HG02798 (cell line): Measurements from ENCODE around the gene NEMP1.
A peak's percentile ranks its signal among the peaks of the same experiment; 100 is the strongest.
"Not testable (repeated sequence)": the region's sequence is repeated elsewhere in the genome, so short reads cannot be mapped to it uniquely, and the experiment has no call there.

Experiments used
- ATAC-seq: cut with Tn5 transposase; IDR thresholded peaks from one replicate; pipeline ENCODE4 v1.9.1; 2021; ENCODE audit warnings: mild to moderate bottlenecking; ENCODE audit not compliant: unreplicated experiment, poor library complexity

Gene NEMP1

GRCh38 chr12:57037264-57037663 lies 41.3 kb downstream of the NEMP1 start:
- no peak for ATAC-seq

DNA sequence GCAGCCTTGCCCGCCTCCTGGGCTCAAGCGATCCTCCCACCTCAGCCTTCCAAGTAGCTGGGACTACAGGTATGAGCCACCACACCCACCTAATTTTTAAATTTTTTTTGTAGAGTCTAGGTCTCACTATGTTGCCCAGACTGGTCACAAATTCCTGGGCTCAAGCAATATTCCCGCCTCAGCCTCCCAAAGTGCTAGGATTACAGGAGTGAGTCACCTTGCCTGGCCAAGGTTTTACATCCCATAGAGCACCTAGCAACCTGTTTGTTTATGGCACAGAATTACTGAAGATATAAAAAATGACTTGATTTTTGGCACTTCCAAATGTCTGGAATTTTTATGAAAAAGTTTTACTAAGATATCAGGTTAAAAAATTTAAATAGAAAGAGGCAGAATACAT lies 45.2 kb downstream of the NEMP1 start:
- ATAC-seq: no peak

GRCh38 chr12:57031789-57032188 lies 46.8 kb downstream of the NEMP1 start:
- peak; percentile 14 for ATAC-seq

DNA sequence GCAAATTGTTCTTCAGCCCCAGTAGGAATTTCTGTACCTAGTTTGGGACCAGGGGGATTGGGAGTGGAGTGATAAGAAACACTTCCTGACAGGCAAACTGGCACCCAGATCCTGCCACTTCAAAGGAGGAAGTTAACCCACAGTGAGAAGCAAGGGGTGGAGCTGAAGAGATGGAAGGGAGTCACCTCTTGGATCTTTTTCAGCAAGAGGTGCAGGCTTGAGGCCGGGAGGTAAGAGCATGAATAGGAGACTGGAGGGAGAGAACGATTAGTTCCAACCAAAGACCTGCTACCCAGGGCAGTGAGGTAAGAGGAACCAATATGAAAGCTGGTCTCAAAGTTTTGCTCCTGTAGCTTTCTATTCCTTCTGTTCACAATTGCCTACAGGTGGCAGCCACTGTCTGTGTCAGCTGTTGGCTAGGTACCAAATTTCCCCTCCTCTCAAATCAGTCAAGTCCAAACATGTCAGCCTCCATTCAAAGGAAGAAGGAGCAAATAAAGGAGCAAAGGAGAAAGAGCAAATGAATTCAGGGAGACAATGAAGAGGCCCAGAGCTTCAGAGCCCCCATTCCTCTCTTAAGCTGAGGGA lies 47.4 kb downstream of the NEMP1 start:
- peak; percentile 58 for ATAC-seq

- ATAC-seq: no peak
These were observed 49.1 kb downstream of the NEMP1 start for GRCh38 chr12:57029457-57029856.

- no peak for ATAC-seq
These were observed 50.8 kb downstream of the NEMP1 start for GRCh38 chr12:57027805-57028153.

- no peak for ATAC-seq
These were observed 51.4 kb downstream of the NEMP1 start for GRCh38 chr12:57027011-57027804.

DNA sequence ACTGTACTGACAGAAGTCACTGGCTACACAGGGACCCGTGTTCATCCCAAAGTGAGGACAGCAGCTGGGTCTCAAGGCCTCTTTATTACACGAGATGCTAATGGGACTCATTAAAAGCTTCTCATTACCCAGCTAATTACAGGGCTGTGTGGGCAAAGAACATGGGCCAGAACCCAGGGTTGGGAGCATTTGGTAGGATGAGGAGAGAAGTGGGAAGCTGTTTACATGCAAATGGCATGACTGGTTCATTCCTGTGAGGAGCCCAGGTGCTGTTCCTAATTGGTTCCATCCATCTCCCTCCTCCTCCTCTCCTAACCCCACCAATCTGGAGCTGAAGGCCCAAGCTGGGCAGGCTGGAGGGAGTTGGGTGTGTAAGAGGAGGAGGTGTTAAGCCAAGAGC lies 53.4 kb downstream of the NEMP1 start:
- no peak for ATAC-seq

DNA sequence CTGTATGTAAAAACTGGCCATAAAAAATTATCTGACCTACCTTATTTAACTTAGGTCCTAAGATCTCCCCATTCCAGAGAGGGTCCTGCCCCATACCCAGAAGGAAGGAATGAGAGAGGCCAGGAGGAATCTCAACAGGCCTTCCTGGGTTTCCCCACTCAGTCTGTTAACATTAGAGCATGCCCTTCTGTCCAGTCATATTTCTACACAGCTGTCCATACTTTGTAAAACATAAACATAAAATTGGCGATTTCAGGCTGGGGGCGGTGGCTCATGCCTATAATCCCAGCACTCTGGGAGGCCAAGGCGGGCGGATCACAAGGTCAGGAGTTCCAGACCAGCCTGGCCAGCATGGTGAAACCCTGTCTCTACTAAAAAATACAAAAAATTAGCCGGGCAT lies 56.3 kb downstream of the NEMP1 start:
- ATAC-seq: not testable (repeated sequence)

DNA sequence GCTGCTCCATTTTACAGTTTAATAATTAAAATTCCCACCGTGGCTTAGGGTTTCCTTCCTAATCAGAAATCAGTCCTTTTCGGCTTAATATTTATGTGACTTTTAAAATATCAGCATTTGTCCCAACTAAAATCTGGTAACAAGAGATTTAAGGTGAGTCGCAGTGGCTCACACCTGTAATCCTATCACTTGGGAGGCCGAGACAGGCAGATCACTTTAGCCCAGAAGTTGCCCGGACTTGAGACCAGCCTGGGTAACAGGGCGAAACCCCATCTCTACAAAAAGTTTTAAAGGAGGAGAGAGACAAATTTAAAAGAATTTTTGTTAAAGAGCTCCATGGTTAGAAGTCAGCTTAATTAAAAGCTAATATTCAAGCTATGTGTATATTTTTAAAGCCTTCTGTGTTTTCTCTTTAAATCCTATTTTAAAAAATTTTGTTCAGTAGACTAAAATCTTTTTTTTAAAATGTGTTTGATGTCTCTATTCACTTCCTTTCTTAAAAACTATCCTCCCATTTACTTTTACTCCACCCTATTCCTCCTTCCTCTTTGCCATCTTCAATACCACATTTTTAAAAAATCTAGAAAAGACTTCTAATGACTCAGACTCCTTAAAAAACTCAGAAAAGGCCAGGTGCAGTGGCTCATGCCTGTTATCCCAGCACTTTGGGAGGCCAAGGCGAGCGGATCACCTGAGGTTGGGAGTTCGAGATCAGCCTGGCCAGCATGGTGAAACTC lies 58.4 kb downstream of the NEMP1 start:
- ATAC-seq: no peak

DNA sequence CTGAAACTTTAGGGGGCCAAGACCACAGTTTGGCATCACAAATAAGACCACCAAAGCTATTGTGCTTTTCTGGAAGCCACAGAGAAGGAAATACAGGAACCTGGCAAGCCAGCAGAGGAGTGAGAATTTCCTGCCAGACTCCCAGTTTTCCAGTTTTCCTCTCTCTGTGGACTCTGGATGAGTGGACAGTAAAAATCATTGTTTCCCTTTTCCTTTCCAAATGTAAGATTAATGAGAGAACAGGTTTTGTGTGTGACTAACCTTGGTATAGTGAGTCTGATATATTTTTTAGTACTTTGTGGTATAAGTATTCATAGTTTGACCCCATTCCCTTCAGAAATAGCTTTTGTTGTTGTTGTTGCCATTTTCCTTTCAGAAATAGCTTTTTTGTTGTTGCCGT lies 59.7 kb downstream of the NEMP1 start:
- no peak for ATAC-seq

DNA sequence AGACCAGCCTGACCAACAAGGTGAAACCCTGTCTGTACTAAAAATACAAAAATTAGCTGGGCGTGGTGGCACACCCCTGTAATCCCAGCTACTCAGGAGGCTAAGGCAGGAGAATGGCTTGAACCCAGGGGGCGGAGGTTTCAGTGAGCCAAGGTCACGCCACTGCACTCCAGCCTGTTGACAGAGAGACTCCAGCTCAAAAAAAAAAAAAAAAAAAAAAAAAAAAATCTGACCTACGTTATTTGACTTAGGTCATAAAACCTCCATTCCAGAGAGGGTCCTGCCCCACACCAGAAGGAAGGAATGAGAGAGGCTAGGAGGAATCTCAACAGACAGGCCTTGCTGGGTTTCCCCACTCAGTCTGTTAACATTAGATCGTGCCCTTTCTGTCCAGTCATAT lies 60.2 kb downstream of the NEMP1 start:
- ATAC-seq: not testable (repeated sequence)

- ATAC-seq: no peak
These were observed 62.2 kb downstream of the NEMP1 start, which contains the start of gene TAC3 for GRCh38 chr12:57016348-57016747. Gene TAC3 (minus strand): TSS chr12:57016529. CDS start chr12:57015797, 732 bp downstream.

GRCh38 chr12:57012600-57013465 lies 65.8 kb downstream of the NEMP1 start:
- peak; percentile 72 for ATAC-seq

- ATAC-seq: no peak
These were observed 66.9 kb downstream of the NEMP1 start for GRCh38 chr12:57011438-57012424.

DNA sequence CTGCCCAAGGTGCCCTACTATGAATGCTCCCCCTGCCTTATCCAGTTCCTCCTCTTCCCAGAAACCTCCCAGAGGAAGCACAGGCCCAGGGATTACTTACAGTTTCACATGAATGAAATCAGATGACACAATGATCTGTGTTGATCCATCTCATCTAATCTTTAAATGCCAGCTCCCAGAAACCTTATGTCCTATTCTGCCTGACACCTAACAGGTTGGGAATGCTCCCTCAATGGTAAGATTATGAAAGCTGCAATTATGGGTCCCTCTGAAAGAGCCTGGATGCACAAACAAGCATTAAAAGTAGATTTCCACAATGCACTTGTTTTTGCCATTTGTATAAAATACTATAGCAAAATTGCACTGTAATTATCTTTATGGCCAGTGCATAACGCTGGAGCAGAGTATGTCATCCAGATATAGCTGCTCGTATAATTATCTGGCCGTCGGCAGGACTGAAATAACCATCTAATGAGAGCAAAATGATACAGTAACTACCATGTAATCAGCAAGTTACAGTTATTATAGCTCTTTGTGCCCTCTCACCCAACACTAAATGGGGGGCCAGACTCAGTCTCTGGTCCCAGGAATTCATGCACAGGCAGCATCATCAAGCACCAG lies 67.9 kb downstream of the NEMP1 start:
- ATAC-seq: no peak

GRCh38 chr12:57009949-57010626 lies 68.5 kb downstream of the NEMP1 start:
- ATAC-seq: no peak

GRCh38 chr12:57008178-57008577 lies 70.4 kb downstream of the NEMP1 start:
- ATAC-seq: no peak
